GM18867 (cell line): ENCODE results near the gene TULP3.

Experiments used
- ATAC-seq: cut with Tn5 transposase; IDR thresholded peaks from one replicate; pipeline ENCODE4 v1.9.1; 2021; ENCODE audit warnings: mild to moderate bottlenecking, moderate library complexity; ENCODE audit not compliant: unreplicated experiment

Gene TULP3

GRCh38 chr12:2925322-2925995 is 34.8 kb downstream of the TULP3 start:
- ATAC-seq: no peak

GRCh38 chr12:2930865-2931264 is 40.2 kb downstream of the TULP3 start:
- no peak for ATAC-seq

GRCh38 chr12:2933586-2933985 is 42.9 kb downstream of the TULP3 start:
- no peak for ATAC-seq

GRCh38 chr12:2934371-2934770 is 43.7 kb downstream of the TULP3 start:
- no peak for ATAC-seq

- ATAC-seq: no peak
Observed at GRCh38 chr12:2936301-2936700, 45.6 kb downstream of the TULP3 start.

GRCh38 chr12:2937500-2937899 is 46.8 kb downstream of the TULP3 start:
- ATAC-seq: no peak

GRCh38 chr12:2939191-2939590 is 48.5 kb downstream of the TULP3 start:
- ATAC-seq: no peak

- no peak for ATAC-seq
Observed at GRCh38 chr12:2940564-2940963, 49.9 kb downstream of the TULP3 start.

- no peak for ATAC-seq
Observed at GRCh38 chr12:2941524-2941923, 50.8 kb downstream of the TULP3 start.

GRCh38 chr12:2944401-2945047 is 53.8 kb downstream of the TULP3 start:
- no peak for ATAC-seq

GRCh38 chr12:2949411-2949810 is 58.7 kb downstream of the TULP3 start:
- ATAC-seq: no peak

GRCh38 chr12:2955888-2956287 is 65.2 kb downstream of the TULP3 start:
- ATAC-seq: no peak

GRCh38 chr12:2957816-2958431 is 67.2 kb downstream of the TULP3 start:
- ATAC-seq: no peak

- ATAC-seq: no peak
Observed at GRCh38 chr12:2958432-2959191, 67.9 kb downstream of the TULP3 start.

- ATAC-seq: no peak
Observed at GRCh38 chr12:2959192-2959504, 68.5 kb downstream of the TULP3 start, which contains the start of gene TEAD4. TEAD4 (plus strand) TSS chr12:2959397.

- no peak for ATAC-seq
Observed at GRCh38 chr12:2959505-2960389, 69.1 kb downstream of the TULP3 start.

GRCh38 chr12:2960390-2960956 is 69.8 kb downstream of the TULP3 start:
- ATAC-seq: no peak

GRCh38 chr12:2960996-2961616 is 70.4 kb downstream of the TULP3 start:
- no peak for ATAC-seq

GRCh38 chr12:2961705-2962104 is 71.0 kb downstream of the TULP3 start:
- no peak for ATAC-seq
